ENCODE results near the gene CERCAM. TPM values are rescaled to one million over a fixed set of nuclear protein-coding genes. Genes with fewer than 3 reads are reported as not detected.

Gene CERCAM
- total RNA-seq, 1 donor from 2014 or later, result 7.0 TPM

Small RNA genes lying within 50 kb of the gene (microRNA-seq; reads per million reads assigned to microRNA genes)
- gene MIR219B (ENCODE audit: borderline number of aligned reads), result not detected

Other genes starting within 250 kb of the CERCAM start
- 76.6 TPM for gene CIZ1, start 229.3 kb upstream of the CERCAM start, total RNA-seq
- 5.4 TPM for gene DNM1, start 217.5 kb upstream of the CERCAM start, total RNA-seq
- 83.5 TPM for gene GOLGA2, start 144.8 kb upstream of the CERCAM start, total RNA-seq
- gene SWI5, start 144.6 kb upstream of the CERCAM start, total RNA-seq, result 16.2 TPM
- gene TRUB2, start 98.4 kb upstream of the CERCAM start, total RNA-seq, result 41.4 TPM
- gene COQ4, start 98.0 kb upstream of the CERCAM start, total RNA-seq, result 30.7 TPM
- 19.4 TPM for gene SLC27A4, start 80.3 kb upstream of the CERCAM start, total RNA-seq
- gene URM1, start 49.5 kb upstream of the CERCAM start, total RNA-seq, result 51.6 TPM
- gene ODF2, start 35.1 kb downstream of the CERCAM start, total RNA-seq, result 15.3 TPM
- 20.6 TPM for gene GLE1, start 83.9 kb downstream of the CERCAM start, total RNA-seq
- 244 TPM for gene SPTAN1, start 131.7 kb downstream of the CERCAM start, total RNA-seq
- 36.8 TPM for gene DYNC2I2, start 236.0 kb downstream of the CERCAM start, total RNA-seq

All from left ventricle myocardium superior (tissue), 1 donor.